Keratinocyte (primary cell): ENCODE data around the gene RTL9. TPM values are rescaled to one million over a fixed set of nuclear protein-coding genes. Genes with fewer than 3 reads are reported as not detected.

Experiments used
- DNase-seq: peaks from one replicate; pipeline ENCODE4 v3.0.0-alpha.2; 2011; ENCODE audit warnings: low read depth, missing footprints, low spot score
- FAIRE-seq: peaks from 2 replicates; lab custom pipeline; 2011; peaks lifted over from hg19 to GRCh38; lab: Jason Lieb, UNC
- H2AFZ ChIP-seq: 2 replicates; pipeline ENCODE4 v1.6.0; 2012; ENCODE audit warnings: low read length, control low read depth, inconsistent platforms; ENCODE audit not compliant: control insufficient read depth
- H3K27ac ChIP-seq: 2 replicates; pipeline ENCODE4 v1.5.1; 2011; ENCODE audit warnings: low read length; ENCODE audit not compliant: control insufficient read depth, insufficient read depth
- H3K27me3 ChIP-seq: 3 replicates; pipeline ENCODE4 v1.6.0; 2011; ENCODE audit warnings: low read length; ENCODE audit not compliant: control insufficient read depth, insufficient read depth; ENCODE audit errors: extremely low read depth
- H3K36me3 ChIP-seq, 2 experiments: 2 replicates in 1 of 2; 3 replicates in 1 of 2; pipeline ENCODE4 v1.5.1; 2011; ENCODE audit warnings: low read length in 2 of 2, mild to moderate bottlenecking in 1 of 2; ENCODE audit not compliant: control insufficient read depth in 2 of 2, insufficient read depth in 2 of 2; ENCODE audit errors: extremely low read depth in 1 of 2
- H3K4me1 ChIP-seq: 3 replicates; pipeline ENCODE4 v1.5.1; 2011; ENCODE audit warnings: low read length; ENCODE audit not compliant: control insufficient read depth, insufficient read depth; ENCODE audit errors: extremely low read depth
- H3K4me2 ChIP-seq: 3 replicates; pipeline ENCODE4 v1.6.0; 2011; ENCODE audit warnings: low read depth, low read length; ENCODE audit not compliant: control insufficient read depth, insufficient read depth; ENCODE audit errors: extremely low read depth
- H3K4me3 ChIP-seq, 3 experiments: fragments of 200-600 bp in 1 of 3; sonication (generic) in 1 of 3; 2 replicates in 2 of 3; 3 replicates in 1 of 3; pipeline ENCODE4 v1.5.1; 2011 to 2016; ENCODE audit warnings: low read length in 3 of 3, mild to moderate bottlenecking in 3 of 3, control low read depth in 2 of 3, inconsistent platforms in 1 of 3, low read depth in 1 of 3, mixed read lengths in 1 of 3, mixed run types in 1 of 3, moderate library complexity in 1 of 3; ENCODE audit not compliant: control insufficient read depth in 2 of 3, insufficient read depth in 2 of 3; ENCODE audit errors: extremely low read depth in 1 of 3
- H3K79me2 ChIP-seq: 2 replicates; pipeline ENCODE4 v1.6.0; 2012; ENCODE audit warnings: low read length; ENCODE audit not compliant: control insufficient read depth, insufficient read depth
- H3K9ac ChIP-seq: 3 replicates; pipeline ENCODE4 v1.6.0; 2011; ENCODE audit warnings: low read length; ENCODE audit not compliant: control insufficient read depth, insufficient read depth; ENCODE audit errors: extremely low read depth
- H3K9me1 ChIP-seq: 3 replicates; pipeline ENCODE4 v1.6.0; 2011; ENCODE audit warnings: low read length; ENCODE audit not compliant: control insufficient read depth, insufficient read depth; ENCODE audit errors: extremely low read depth
- H3K9me3 ChIP-seq: 2 replicates; pipeline ENCODE4 v1.5.1; 2012; ENCODE audit warnings: low read depth, low read length; ENCODE audit not compliant: control insufficient read depth
- H4K20me1 ChIP-seq: 3 replicates; pipeline ENCODE4 v1.6.0; 2011; ENCODE audit warnings: low read length; ENCODE audit not compliant: control insufficient read depth, insufficient read depth; ENCODE audit errors: extremely low read depth
- EZH2 ChIP-seq: IDR thresholded peaks from one replicate; pipeline ENCODE4 v1.6.1; 2012; ENCODE audit warnings: inconsistent platforms, mild to moderate bottlenecking, low read length, moderate library complexity
- dilution Hi-C: fragments of 300-500 bp; cut with MboI; formaldehyde crosslinking; loops from one replicate; pipeline ENCODE4 v1.7.0; 2020; ENCODE audit warnings: low sequenced_read_pairs; ENCODE audit not compliant: extremely low pct_ligation_motif_present
- polyA plus RNA-seq, 5 experiments: library from polyadenylated mRNA; depleted of rRNA in 3 of 5; stranded (reverse) in 3 of 5; stranded (forward) in 1 of 5; unstranded in 1 of 5; fragments of >200 nt; gene quantifications; 1 replicate in 1 of 5; 2 replicates in 3 of 5; 3 replicates in 1 of 5; pipeline versions ENCODE4 v1.2.1 to v1.2.3, GENCODE V29; 2011 to 2012; ENCODE audit warnings: missing spikeins in 2 of 5, low read depth in 1 of 5, low replicate concordance in 1 of 5
- TF ChIP-seq, protein P1 (sequence below), 3 experiments: IDR thresholded peaks in 1 of 3; conservative IDR thresholded peaks in 1 of 3; optimal IDR thresholded peaks in 1 of 3; 2 replicates in 2 of 3; 3 replicates in 1 of 3; pipeline versions ENCODE3 to v1.5.1; 2011; ENCODE audit warnings: low read length in 3 of 3, mild to moderate bottlenecking in 3 of 3, moderate library complexity in 2 of 3, control low read depth in 1 of 3, inconsistent platforms in 1 of 3; ENCODE audit not compliant: insufficient read depth in 2 of 3; ENCODE audit errors: extremely low read depth in 1 of 3

Gene RTL9
- polyA plus RNA-seq, 1 donor (not counting 4 experiments of a cell fraction or from before 2014, with no cell fraction given): 0.13 TPM

- FAIRE-seq (no peak), DNase-seq (no peak)
- H3K4me2 ChIP-seq: no peak overlapping the region
- H3K27me3 ChIP-seq: peaks cover 5% of the 10 kb centered on the region
- TF ChIP-seq, protein P1, sequence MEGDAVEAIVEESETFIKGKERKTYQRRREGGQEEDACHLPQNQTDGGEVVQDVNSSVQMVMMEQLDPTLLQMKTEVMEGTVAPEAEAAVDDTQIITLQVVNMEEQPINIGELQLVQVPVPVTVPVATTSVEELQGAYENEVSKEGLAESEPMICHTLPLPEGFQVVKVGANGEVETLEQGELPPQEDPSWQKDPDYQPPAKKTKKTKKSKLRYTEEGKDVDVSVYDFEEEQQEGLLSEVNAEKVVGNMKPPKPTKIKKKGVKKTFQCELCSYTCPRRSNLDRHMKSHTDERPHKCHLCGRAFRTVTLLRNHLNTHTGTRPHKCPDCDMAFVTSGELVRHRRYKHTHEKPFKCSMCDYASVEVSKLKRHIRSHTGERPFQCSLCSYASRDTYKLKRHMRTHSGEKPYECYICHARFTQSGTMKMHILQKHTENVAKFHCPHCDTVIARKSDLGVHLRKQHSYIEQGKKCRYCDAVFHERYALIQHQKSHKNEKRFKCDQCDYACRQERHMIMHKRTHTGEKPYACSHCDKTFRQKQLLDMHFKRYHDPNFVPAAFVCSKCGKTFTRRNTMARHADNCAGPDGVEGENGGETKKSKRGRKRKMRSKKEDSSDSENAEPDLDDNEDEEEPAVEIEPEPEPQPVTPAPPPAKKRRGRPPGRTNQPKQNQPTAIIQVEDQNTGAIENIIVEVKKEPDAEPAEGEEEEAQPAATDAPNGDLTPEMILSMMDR (optimal IDR thresholded peaks at IDR 0.05 in 1 of 3, IDR thresholded peaks at IDR 0.05 in 1 of 3, conservative IDR thresholded peaks at IDR 0.05 in 1 of 3; ENCODE audit: extremely low read depth in 1 of 3, insufficient read depth in 2 of 3, low read length in 3 of 3): no peak
- no peak for TF ChIP-seq EZH2
- no peaks in the 10 kb centered on the region for H4K20me1 ChIP-seq
- H3K9me1 ChIP-seq: no peaks in the 10 kb centered on the region
- no peaks in the 10 kb centered on the region for H3K4me1 ChIP-seq
- dilution Hi-C loops: no loop called here
- no peaks in the 10 kb centered on the region for H3K9me3 ChIP-seq
- H3K4me3 ChIP-seq: no peak overlapping the region
- no peaks in the 10 kb centered on the region for H3K79me2 ChIP-seq
- no peak overlapping the region for H3K27ac ChIP-seq
- no peaks in the 10 kb centered on the region for H3K36me3 ChIP-seq
- no peak overlapping the region for H2AFZ ChIP-seq
- H3K9ac ChIP-seq: no peak overlapping the region
These were observed 15.9 kb downstream of the RTL9 start for GRCh38 chrX:110374559-110374958.

- H3K4me1 ChIP-seq: peaks cover 8% of the 10 kb centered on the region
- H2AFZ ChIP-seq: no peak overlapping the region
- H3K27ac ChIP-seq: no peak overlapping the region
- H3K27me3 ChIP-seq: peaks cover 5% of the 10 kb centered on the region
- no peaks in the 10 kb centered on the region for H4K20me1 ChIP-seq
- no peak overlapping the region for H3K4me2 ChIP-seq
- H3K4me3 ChIP-seq: no peak overlapping the region
- H3K79me2 ChIP-seq: no peaks in the 10 kb centered on the region
- no peak for FAIRE-seq
- TF ChIP-seq, protein P1 (optimal IDR thresholded peaks at IDR 0.05 in 1 of 3, IDR thresholded peaks at IDR 0.05 in 1 of 3, conservative IDR thresholded peaks at IDR 0.05 in 1 of 3; ENCODE audit: extremely low read depth in 1 of 3, insufficient read depth in 2 of 3, low read length in 3 of 3): no peak
- TF ChIP-seq EZH2: no peak
- no peaks in the 10 kb centered on the region for H3K36me3 ChIP-seq
- H3K9me3 ChIP-seq: no peaks in the 10 kb centered on the region
- no peak overlapping the region for H3K9ac ChIP-seq
- DNase-seq: no peak
- dilution Hi-C loops: no loop called here
- H3K9me1 ChIP-seq: no peaks in the 10 kb centered on the region
These were observed 22.6 kb downstream of the RTL9 start for GRCh38 chrX:110381216-110381615.
